HepG2 (cell line): ENCODE results near the gene FKBP10. TPM values are rescaled to one million over a fixed set of nuclear protein-coding genes. Genes with fewer than 3 reads are reported as not detected.
A peak's percentile ranks its signal among the peaks of the same experiment; 100 is the strongest.

ENCODE experiments used
- ATAC-seq: fragments of 200-7000 bp; cut with Tn5 transposase; 3 replicates; pipeline ENCODE4 v1.9.1; 2020; ENCODE audit warnings: mild to moderate bottlenecking, moderate library complexity
- BruUV-seq: library from RNA; stranded (reverse); fragments of 400-500 nt; replicated peaks from 2 replicates; lab custom pipeline; 2021; lab: Mats Ljungman, UMichigan
- CTCF ChIA-PET: fragments of 300-600 bp; formaldehyde crosslinking; extraction: SDS; loops from one replicate; lab custom pipeline; 2021; ENCODE audit warnings: low total read pairs, inconsistent platforms, low intra/inter-chr PET ratio; lab: Yijun Ruan, JAX
- POLR2A ChIA-PET: fragments of 350-600 bp; sonication (Branson Sonifier 250); formaldehyde crosslinking; loops from one replicate; lab custom pipeline; 2020; ENCODE audit warnings: antibody characterized with exemption, inconsistent platforms; lab: Yijun Ruan, JAX
- DNase-seq: peaks from one replicate; pipeline ENCODE4 v3.0.0-alpha.2; 2015; ENCODE audit warnings: low spot score
- FAIRE-seq: peaks from 3 replicates; lab custom pipeline; 2011; peaks lifted over from hg19 to GRCh38; lab: Jason Lieb, UNC
- H2AFZ ChIP-seq: one replicate; pipeline ENCODE4 v1.6.1; 2011; ENCODE audit warnings: low read length, inconsistent platforms
- H3K27ac ChIP-seq: fragments of 300-600 bp; 3 replicates; pipeline ENCODE4 v1.8.0; 2011; ENCODE audit warnings: mixed run types, mild to moderate bottlenecking, mixed read lengths, low read length, inconsistent platforms; ENCODE audit not compliant: insufficient read depth; ENCODE audit errors: extremely low read length
- H3K27me3 ChIP-seq, 2 experiments: fragments of 200-600 bp in 1 of 2; 2 replicates in 1 of 2; 3 replicates in 1 of 2; pipeline versions ENCODE4 v1.6.0 to v1.8.0; 2011; ENCODE audit warnings: low read length in 2 of 2, mild to moderate bottlenecking in 2 of 2, moderate library complexity in 2 of 2, inconsistent platforms in 1 of 2; ENCODE audit not compliant: insufficient read depth in 2 of 2, control insufficient read depth in 1 of 2
- H3K36me3 ChIP-seq, 2 experiments: fragments of 200-600 bp in 1 of 2; replicated peaks in 1 of 2; 2 replicates in 1 of 2; 3 replicates in 1 of 2; pipeline versions ENCODE4 v1.5.1 to v1.8.0; 2011; ENCODE audit warnings: low read length in 2 of 2, inconsistent platforms in 1 of 2; ENCODE audit not compliant: insufficient read depth in 2 of 2, control insufficient read depth in 1 of 2
- H3K4me1 ChIP-seq: 2 replicates; pipeline ENCODE4 v1.5.1; 2012; ENCODE audit warnings: low read length, inconsistent platforms; ENCODE audit not compliant: insufficient read depth
- H3K4me2 ChIP-seq: 2 replicates; pipeline ENCODE4 v1.6.0; 2011; ENCODE audit warnings: low read depth, low read length, inconsistent platforms
- H3K4me3 ChIP-seq, 3 experiments: fragments of 200-600 bp in 1 of 3; sonication (generic), shearing (Covaris generic) in 1 of 3; replicated peaks in 1 of 3; 2 replicates each; pipeline ENCODE4 v1.5.1; 2011 to 2016; ENCODE audit warnings: low read length in 3 of 3, inconsistent platforms in 2 of 3, low read depth in 2 of 3, mild to moderate bottlenecking in 2 of 3, control low read depth in 1 of 3, mixed read lengths in 1 of 3; ENCODE audit not compliant: insufficient read depth in 1 of 3
- H3K79me2 ChIP-seq: one replicate; pipeline ENCODE4 v1.6.1; 2011; ENCODE audit warnings: low read length, inconsistent platforms; ENCODE audit not compliant: insufficient read depth
- H3K9ac ChIP-seq: 2 replicates; pipeline ENCODE4 v1.6.0; 2011; ENCODE audit warnings: mild to moderate bottlenecking, low read depth, low read length, inconsistent platforms; ENCODE audit not compliant: insufficient read depth
- H3K9me3 ChIP-seq: 2 replicates; pipeline ENCODE4 v1.5.1; 2012; ENCODE audit warnings: mild to moderate bottlenecking, low read length
- H4K20me1 ChIP-seq: 2 replicates; pipeline ENCODE4 v1.6.0; 2011; ENCODE audit warnings: inconsistent platforms, mild to moderate bottlenecking, low read length, moderate library complexity; ENCODE audit not compliant: insufficient read depth
- CBFB ChIP-seq: sonication (generic); formaldehyde crosslinking; IDR thresholded peaks from 2 replicates; pipeline ENCODE4 v1.4.0; 2020; ENCODE audit warnings: missing genetic modification reagents
- ELF4 ChIP-seq: sonication (generic); formaldehyde crosslinking; IDR thresholded peaks from 2 replicates; pipeline ENCODE4 v1.5.0; 2020; ENCODE audit warnings: missing genetic modification reagents, mild to moderate bottlenecking, moderate library complexity, borderline replicate concordance
- ELK4 ChIP-seq: sonication (generic); formaldehyde crosslinking; IDR thresholded peaks from 2 replicates; pipeline ENCODE4 v1.9.0; 2021; ENCODE audit warnings: missing genetic modification reagents, borderline replicate concordance
- HNRNPH1 ChIP-seq: fragments of 200-400 bp; formaldehyde crosslinking; optimal IDR thresholded peaks from 2 replicates; pipeline ENCODE3; 2017; ENCODE audit warnings: mild to moderate bottlenecking, low read depth, low read length
- IRF9 ChIP-seq: sonication (generic); formaldehyde crosslinking; IDR thresholded peaks from 2 replicates; pipeline ENCODE4 v1.8.0; 2022; ENCODE audit warnings: missing genetic modification reagents, mild to moderate bottlenecking, borderline replicate concordance
- KLF12 ChIP-seq: sonication (generic); formaldehyde crosslinking; IDR thresholded peaks from 2 replicates; pipeline ENCODE4 v1.4.0; 2020; ENCODE audit warnings: missing genetic modification reagents, borderline replicate concordance
- REL ChIP-seq: sonication (generic); formaldehyde crosslinking; conservative IDR thresholded peaks from 2 replicates; pipeline ENCODE4 v1.8.0; 2022; ENCODE audit warnings: mild to moderate bottlenecking, missing genetic modification reagents, moderate library complexity
- STAG1 ChIP-seq: sonication (generic); formaldehyde crosslinking; IDR thresholded peaks from 2 replicates; pipeline ENCODE4 v1.4.0; 2020; ENCODE audit warnings: missing genetic modification reagents
- TEAD3 ChIP-seq: optimal IDR thresholded peaks from 2 replicates; pipeline ENCODE3; 2016; ENCODE audit warnings: borderline replicate concordance
- ZNF121 ChIP-seq: sonication (generic); formaldehyde crosslinking; IDR thresholded peaks from 2 replicates; pipeline ENCODE4 v1.5.0; 2020; ENCODE audit warnings: mild to moderate bottlenecking, missing genetic modification reagents
- ZNF276 ChIP-seq: sonication (generic); formaldehyde crosslinking; IDR thresholded peaks from 2 replicates; pipeline ENCODE4 v1.4.0; 2020; ENCODE audit warnings: mild to moderate bottlenecking, low read depth, missing genetic modification reagents
- ZNF281 ChIP-seq: sonication (generic); formaldehyde crosslinking; IDR thresholded peaks from 2 replicates; pipeline ENCODE4 v1.4.0; 2020; ENCODE audit warnings: missing genetic modification reagents, borderline replicate concordance
- ZNF383 ChIP-seq: sonication (generic); formaldehyde crosslinking; IDR thresholded peaks from 2 replicates; pipeline ENCODE4 v1.4.0; 2020; ENCODE audit warnings: missing genetic modification reagents, mild to moderate bottlenecking, borderline replicate concordance
- ZNF619 ChIP-seq: sonication (generic); formaldehyde crosslinking; IDR thresholded peaks from 2 replicates; pipeline ENCODE4 v1.4.0; 2020; ENCODE audit warnings: mild to moderate bottlenecking, missing genetic modification reagents
- WGBS: methylation state at CpG from one replicate; pipeline ENCODE4 v1.1.6; 2017; ENCODE audit warnings: low lambda C conversion rate; 5-methylcytosine and 5-hydroxymethylcytosine counted together
- in situ Hi-C: cut with HindIII; loops from 2 replicates; pipeline ENCODE4 v1.10.0; 2017; ENCODE audit warnings: low pct_unique_long_range_greater_than_20kb; ENCODE audit not compliant: extremely low pct_ligation_motif_present
- intact Hi-C: fragments of 100-400 bp; cut with micrococcal nuclease; formaldehyde crosslinking; loops from one replicate; pipeline ENCODE4 v1.10.0; 2022; ENCODE audit not compliant: unreplicated experiment
- polyA plus RNA-seq, 8 experiments: library from polyadenylated mRNA; depleted of rRNA in 3 of 8; stranded (reverse) in 7 of 8; unstranded in 1 of 8; fragments of >200 nt; fragmentation: Illumina TruSeq in 4 of 8; extraction: Trizol in 4 of 8; gene quantifications; 2 replicates each; pipeline versions ENCODE4 v1.2.1 to v1.2.3, GENCODE V29; 2011 to 2016; ENCODE audit warnings: low read depth in 4 of 8, missing spikeins in 1 of 8, mixed read lengths in 1 of 8; ENCODE audit not compliant: insufficient read depth in 1 of 8
- total RNA-seq, 5 experiments: library from RNA; depleted of rRNA; stranded (reverse); fragments of >200 nt; fragmentation: Illumina TruSeq; extraction: Trizol; gene quantifications; 2 replicates each; pipeline ENCODE4 v1.2.3, GENCODE V29; 2016; ENCODE audit warnings: low read depth in 1 of 5

The FKBP10 gene
- total and polyA plus RNA-seq, 2 of the 13 experiments (the other 11 are each of a cell fraction or from before 2014, with no cell fraction given) = 149 to 573 TPM

GRCh38 chr17:41785091-41785858 lies 27.5 kb upstream of the FKBP10 start:
- CTCF ChIA-PET = interaction anchor here (1.3 kb wide), 1 partner anchor 8 kb away, joined by 5 read pairs; no protein-coding TSS in a partner anchor
- Histone ChIP-seq H3K4me1 (peaks cover 34% of the 10 kb centered on the region), H2AFZ (no peak overlapping the region), H3K79me2 (peaks cover 6% of the 10 kb centered on the region), H3K36me3 (no peaks in the 10 kb centered on the region), H3K27me3 (no peaks in the 10 kb centered on the region; a peak in 1 of 5 replicates), H3K4me2 (peak overlapping the region; percentile 81), H3K9me3 (no peaks in the 10 kb centered on the region), H4K20me1 (peaks cover 3% of the 10 kb centered on the region), H3K27ac (peak overlapping the region; percentile 62), H3K9ac (peak overlapping the region; percentile 71; the same call in 1 of the 2 replicates), H3K4me3 (peak overlapping the region; percentile 60 to 90 (median 71))
- 26% methylated on average over 13 of the region's 13 CpGs for WGBS
- intact Hi-C loops (no loop called here), in situ Hi-C loops (no loop called here)
- no peak for DNase-seq
- FAIRE-seq = no peak
- no peak for ATAC-seq
- POLR2A ChIA-PET = interaction anchor here (1.5 to 3.5 kb wide), 9 partner anchors 8 to 174 kb away, joined by 3 to 95 read pairs (median 25); partner anchors contain the start of genes EIF1, KLHL11 and ODAD4
- BruUV-seq = TSS peak; percentile 51
- TF ChIP-seq ZNF281 (CRISPR knock-in tag) (peak; percentile 39; the same call in 1 of the 2 replicates), ZNF276 (CRISPR knock-in tag) (0 out of 2 replicates have a peak, but pooled peaks have one; percentile 7), CBFB (CRISPR knock-in tag) (no peak), KLF12 (CRISPR knock-in tag) (no peak), TEAD3 (CRISPR knock-in tag) (peak; percentile 92), ELF4 (no peak), ZNF619 (no peak), STAG1 (no peak), ZNF121 (CRISPR knock-in tag) (0 out of 2 replicates have a peak, but pooled peaks have one; percentile 13), IRF9 (CRISPR knock-in tag) (no peak), ZNF383 (0 out of 2 replicates have a peak, but pooled peaks have one; percentile 63), ELK4 (CRISPR knock-in tag) (no peak), REL (CRISPR knock-in tag) (peak; percentile 8; the same call in 1 of the 2 replicates), HNRNPH1 (no peak)
